Smooth muscle cell (in vitro differentiated cells): Measurements from ENCODE around the gene PGP. TPM values are rescaled to one million over a fixed set of nuclear protein-coding genes. Genes with fewer than 3 reads are reported as not detected.

Experiments used
- DNase-seq: peaks from one replicate; lab custom pipeline; 2025; ENCODE audit not compliant: unreplicated experiment; lab: John Stamatoyannopoulos, UW
- H2AFZ ChIP-seq: fragments of 200-600 bp; sonication (generic); 2 replicates; pipeline ENCODE4 v1.6.0; 2016; ENCODE audit warnings: antibody characterized with exemption, low read depth, mild to moderate bottlenecking
- H3F3A ChIP-seq: fragments of 200-600 bp; sonication (generic); 2 replicates; pipeline ENCODE4 v1.6.0; 2017; ENCODE audit warnings: antibody characterized with exemption, low read depth
- H3K27ac ChIP-seq: fragments of 200-600 bp; sonication (generic); 2 replicates; pipeline ENCODE4 v1.5.1; 2016; ENCODE audit warnings: low read depth, mild to moderate bottlenecking
- H3K27me3 ChIP-seq: fragments of 200-600 bp; sonication (generic); 2 replicates; pipeline ENCODE4 v1.6.1; 2016; ENCODE audit warnings: low read depth, mild to moderate bottlenecking
- H3K36me3 ChIP-seq: fragments of 200-600 bp; sonication (generic); 2 replicates; pipeline ENCODE4 v1.5.1; 2016; ENCODE audit warnings: low read depth
- H3K4me1 ChIP-seq: fragments of 200-600 bp; sonication (generic); 2 replicates; pipeline ENCODE4 v1.5.1; 2016; ENCODE audit warnings: low read depth
- H3K4me2 ChIP-seq: fragments of 200-600 bp; sonication (generic); 2 replicates; pipeline ENCODE4 v1.6.0; 2016; ENCODE audit warnings: mild to moderate bottlenecking
- H3K4me3 ChIP-seq: fragments of 200-600 bp; sonication (generic); 2 replicates; pipeline ENCODE4 v1.5.1; 2016; ENCODE audit warnings: mild to moderate bottlenecking
- H3K79me2 ChIP-seq: fragments of 200-600 bp; sonication (generic); 2 replicates; pipeline ENCODE4 v1.6.0; 2016; ENCODE audit warnings: low read depth, mild to moderate bottlenecking
- H3K9ac ChIP-seq: fragments of 200-600 bp; sonication (generic); 2 replicates; pipeline ENCODE4 v1.6.0; 2016; ENCODE audit warnings: low read depth
- H3K9me3 ChIP-seq: fragments of 200-600 bp; sonication (generic); replicated peaks from 2 replicates; pipeline ENCODE4 v1.5.1; 2016; ENCODE audit warnings: low read depth
- H4K20me1 ChIP-seq: fragments of 200-600 bp; sonication (generic); 2 replicates; pipeline ENCODE4 v1.6.0; 2016; ENCODE audit warnings: low read depth
- WGBS: methylation state at CpG from one replicate; pipeline ENCODE4 v1.1.7; 2016; ENCODE audit warnings: low lambda C conversion rate; 5-methylcytosine and 5-hydroxymethylcytosine counted together
- polyA plus RNA-seq: library from polyadenylated mRNA; unstranded; fragments of >200 nt; fragmentation: Nextera tagmentation; extraction: Ambion mirVana; gene quantifications from 2 replicates; pipeline ENCODE4 v1.2.1, GENCODE V29; 2016
- total RNA-seq: library from RNA; depleted of rRNA; stranded (reverse); fragments of >200 nt; gene quantifications from 2 replicates; pipeline ENCODE4 v1.2.3, GENCODE V29; 2014
- TF ChIP-seq, protein P1 (sequence below): fragments of 200-600 bp; sonication (generic); IDR thresholded peaks from 2 replicates; pipeline ENCODE4 v1.5.1; 2017; ENCODE audit warnings: borderline replicate concordance, mild to moderate bottlenecking, antibody characterized with exemption; ENCODE audit not compliant: insufficient read depth, poor library complexity, severe bottlenecking

Gene PGP
- total and polyA plus RNA-seq, 2 experiments from 2014 or later: 21.6 to 30.1 TPM

DNA sequence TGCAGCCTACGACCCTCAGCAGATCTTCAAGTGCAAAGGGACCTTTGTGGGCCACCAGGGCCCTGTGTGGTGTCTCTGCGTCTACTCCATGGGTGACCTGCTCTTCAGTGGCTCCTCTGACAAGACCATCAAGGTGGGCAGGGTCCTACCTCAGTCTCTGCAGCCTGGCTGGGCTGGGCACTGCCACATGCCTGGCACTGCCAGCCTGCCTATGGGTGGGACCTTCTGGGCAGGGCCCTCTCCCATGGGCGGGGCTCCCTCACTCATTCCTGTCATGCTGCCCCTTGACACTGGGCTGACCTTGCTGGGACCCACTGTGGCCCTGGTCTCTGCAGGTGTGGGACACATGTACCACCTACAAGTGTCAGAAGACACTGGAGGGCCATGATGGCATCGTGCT is 40.7 kb downstream of the PGP start:
- TF ChIP-seq, protein P1, sequence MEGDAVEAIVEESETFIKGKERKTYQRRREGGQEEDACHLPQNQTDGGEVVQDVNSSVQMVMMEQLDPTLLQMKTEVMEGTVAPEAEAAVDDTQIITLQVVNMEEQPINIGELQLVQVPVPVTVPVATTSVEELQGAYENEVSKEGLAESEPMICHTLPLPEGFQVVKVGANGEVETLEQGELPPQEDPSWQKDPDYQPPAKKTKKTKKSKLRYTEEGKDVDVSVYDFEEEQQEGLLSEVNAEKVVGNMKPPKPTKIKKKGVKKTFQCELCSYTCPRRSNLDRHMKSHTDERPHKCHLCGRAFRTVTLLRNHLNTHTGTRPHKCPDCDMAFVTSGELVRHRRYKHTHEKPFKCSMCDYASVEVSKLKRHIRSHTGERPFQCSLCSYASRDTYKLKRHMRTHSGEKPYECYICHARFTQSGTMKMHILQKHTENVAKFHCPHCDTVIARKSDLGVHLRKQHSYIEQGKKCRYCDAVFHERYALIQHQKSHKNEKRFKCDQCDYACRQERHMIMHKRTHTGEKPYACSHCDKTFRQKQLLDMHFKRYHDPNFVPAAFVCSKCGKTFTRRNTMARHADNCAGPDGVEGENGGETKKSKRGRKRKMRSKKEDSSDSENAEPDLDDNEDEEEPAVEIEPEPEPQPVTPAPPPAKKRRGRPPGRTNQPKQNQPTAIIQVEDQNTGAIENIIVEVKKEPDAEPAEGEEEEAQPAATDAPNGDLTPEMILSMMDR: no peak
- H3K27ac ChIP-seq: no peak overlapping the region
- no peak overlapping the region for H3K9ac ChIP-seq
- DNase-seq: no peak
- H3K9me3 ChIP-seq: no peaks in the 10 kb centered on the region
- H3K27me3 ChIP-seq: no peaks in the 10 kb centered on the region
- H3F3A ChIP-seq: no peaks in the 10 kb centered on the region
- no peak overlapping the region for H3K4me2 ChIP-seq
- H3K4me3 ChIP-seq: no peak overlapping the region
- H2AFZ ChIP-seq: no peak overlapping the region
- no peaks in the 10 kb centered on the region for H3K79me2 ChIP-seq
- 96% methylated on average over 4 of the region's 4 CpGs for WGBS
- H4K20me1 ChIP-seq: peaks cover 6% of the 10 kb centered on the region
- no peaks in the 10 kb centered on the region for H3K36me3 ChIP-seq
- no peaks in the 10 kb centered on the region for H3K4me1 ChIP-seq

DNA sequence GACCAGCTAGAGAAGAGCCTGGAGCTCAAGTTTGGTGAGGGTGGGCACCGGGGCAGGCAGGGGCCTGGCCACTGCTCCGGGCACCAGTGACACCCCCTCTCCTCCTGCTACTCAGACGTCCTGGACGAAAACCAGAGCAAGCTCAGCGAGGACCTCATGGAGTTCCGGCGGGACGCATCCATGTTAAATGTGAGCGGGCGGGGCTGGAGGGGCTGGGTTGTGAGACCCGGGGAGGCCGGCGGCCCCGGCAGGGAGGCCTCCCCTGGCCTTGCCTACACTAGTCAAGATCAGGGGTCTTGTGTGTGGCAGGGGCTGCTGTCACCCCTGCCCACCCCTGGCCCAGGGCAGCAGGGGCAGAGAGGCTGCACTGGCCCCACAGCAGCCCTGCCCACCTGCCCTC is 41.3 kb downstream of the PGP start:
- DNase-seq: no peak
- H3K4me3 ChIP-seq: no peak overlapping the region
- no peaks in the 10 kb centered on the region for H3K9me3 ChIP-seq
- WGBS: 98% methylated on average over 14 of the region's 14 CpGs
- no peaks in the 10 kb centered on the region for H3K79me2 ChIP-seq
- H3F3A ChIP-seq: no peaks in the 10 kb centered on the region
- peaks cover 9% of the 10 kb centered on the region for H4K20me1 ChIP-seq
- no peak overlapping the region for H3K4me2 ChIP-seq
- TF ChIP-seq, protein P1: no peak
- no peak overlapping the region for H3K27ac ChIP-seq
- no peaks in the 10 kb centered on the region for H3K36me3 ChIP-seq
- no peak overlapping the region for H3K9ac ChIP-seq
- H2AFZ ChIP-seq: no peak overlapping the region
- H3K4me1 ChIP-seq: no peaks in the 10 kb centered on the region
- H3K27me3 ChIP-seq: no peaks in the 10 kb centered on the region

DNA sequence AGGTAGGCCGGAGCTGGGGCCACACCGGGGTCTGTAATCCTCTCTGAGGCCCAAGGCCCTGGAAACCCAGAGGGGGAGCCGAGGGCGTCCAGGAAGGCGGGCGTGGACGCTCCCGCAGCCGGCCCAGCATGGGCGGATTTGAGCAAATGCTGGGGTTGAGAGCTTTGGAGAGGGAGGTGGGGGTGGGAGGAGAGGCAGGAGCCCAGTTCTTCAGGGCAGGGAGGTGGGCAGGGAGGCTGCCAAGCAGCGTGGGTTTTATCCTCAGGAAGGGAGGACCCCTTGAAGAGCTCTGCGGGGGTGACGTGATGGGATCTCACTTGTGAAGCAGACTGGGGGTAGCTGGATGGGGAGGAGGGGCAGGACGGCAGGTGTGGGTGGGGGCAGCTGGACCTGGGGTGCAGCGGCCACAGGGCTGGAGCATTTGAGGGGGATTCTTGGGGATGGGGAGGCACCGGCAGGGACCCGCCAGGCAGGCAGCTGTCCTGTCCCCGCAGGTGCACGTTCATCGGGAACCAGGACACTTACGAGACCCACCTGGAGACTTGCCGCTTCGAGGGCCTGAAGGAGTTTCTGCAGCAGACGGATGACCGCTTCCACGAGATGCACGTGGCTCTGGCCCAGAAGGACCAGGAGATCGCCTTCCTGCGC is 41.8 kb downstream of the PGP start:
- Histone ChIP-seq H3K9me3 (no peaks in the 10 kb centered on the region), H3F3A (no peaks in the 10 kb centered on the region), H2AFZ (no peak overlapping the region), H3K79me2 (no peaks in the 10 kb centered on the region), H3K4me3 (no peak overlapping the region), H3K27me3 (no peaks in the 10 kb centered on the region), H3K9ac (no peak overlapping the region), H3K27ac (no peak overlapping the region), H3K4me1 (no peaks in the 10 kb centered on the region), H3K36me3 (no peaks in the 10 kb centered on the region), H3K4me2 (no peak overlapping the region), H4K20me1 (peaks cover 14% of the 10 kb centered on the region)
- TF ChIP-seq, protein P1: no peak
- WGBS: 95% methylated on average over 21 of the region's 29 CpGs
- no peak for DNase-seq

DNA sequence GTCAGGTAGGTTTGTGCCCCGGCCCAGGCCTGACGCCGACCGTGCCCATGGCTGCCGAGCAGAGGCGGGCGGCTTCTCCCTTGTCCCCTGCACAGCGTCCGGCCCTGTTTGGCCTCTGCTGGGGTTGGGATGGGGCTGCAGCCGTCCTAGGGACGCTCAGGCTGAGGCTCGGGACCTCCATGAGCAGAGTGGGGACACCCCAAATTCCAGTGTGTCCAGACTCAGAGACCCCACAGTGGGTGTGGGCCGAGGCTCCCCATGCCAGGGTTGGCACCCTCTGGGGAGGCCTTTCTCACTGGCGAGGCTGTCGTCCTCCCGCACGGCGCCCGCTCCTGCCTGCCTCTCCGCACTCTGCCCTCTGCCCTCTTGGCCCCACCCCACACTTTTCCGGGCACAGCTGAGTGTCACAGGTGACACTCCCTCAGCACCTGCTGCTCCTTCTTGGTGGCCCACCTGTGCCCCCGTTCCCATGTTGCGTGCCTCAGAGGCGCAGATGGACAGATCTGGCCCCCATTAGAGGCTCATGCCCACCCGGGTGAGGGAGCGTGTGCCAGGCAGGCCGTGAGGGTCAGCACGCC is 43.0 kb downstream of the PGP start:
- Histone ChIP-seq H2AFZ (no peak overlapping the region), H3K9ac (no peak overlapping the region), H3K27ac (no peak overlapping the region), H3K27me3 (no peaks in the 10 kb centered on the region), H3K9me3 (no peaks in the 10 kb centered on the region), H3K4me3 (no peak overlapping the region), H3F3A (no peaks in the 10 kb centered on the region), H4K20me1 (peaks cover 25% of the 10 kb centered on the region), H3K36me3 (no peaks in the 10 kb centered on the region), H3K79me2 (no peaks in the 10 kb centered on the region), H3K4me1 (no peaks in the 10 kb centered on the region), H3K4me2 (no peak overlapping the region)
- WGBS: 99% methylated on average over 27 of the region's 28 CpGs
- TF ChIP-seq, protein P1: no peak
- DNase-seq: no peak
